SK-N-SH (cell line): ENCODE data around the gene ZNRF1. TPM values are rescaled to one million over a fixed set of nuclear protein-coding genes. Genes with fewer than 3 reads are reported as not detected.

ENCODE experiments used
- CTCF ChIA-PET: fragments of 300-600, 350-600 bp; formaldehyde crosslinking; extraction: SDS; loops from one replicate; lab custom pipeline; 2021; lab: Yijun Ruan, JAX
- POLR2A ChIA-PET: fragments of 350-600 bp; sonication (Branson Sonifier 250); formaldehyde crosslinking; extraction: SDS; loops from one replicate; lab custom pipeline; 2020; ENCODE audit warnings: antibody characterized with exemption, inconsistent platforms; lab: Yijun Ruan, JAX
- DNase-seq: peaks from one replicate; pipeline ENCODE4 v3.0.0; 2012
- H2AFZ ChIP-seq: fragments of 200-600 bp; sonication (generic); 2 replicates; pipeline ENCODE4 v1.8.1; 2016; ENCODE audit warnings: antibody characterized with exemption, mild to moderate bottlenecking, low read depth
- H3F3A ChIP-seq: fragments of 200-600 bp; sonication (generic); replicated peaks from 2 replicates; pipeline ENCODE3; 2016; ENCODE audit warnings: antibody characterized with exemption, mild to moderate bottlenecking; ENCODE audit not compliant: insufficient read depth
- H3K27ac ChIP-seq, 2 experiments: fragments of 200-500 bp in 1 of 2; fragments of 200-600 bp in 1 of 2; sonication (Bioruptor generic) in 1 of 2; sonication (generic), shearing (Covaris generic) in 1 of 2; 2 replicates each; pipeline versions ENCODE4 v1.5.1 to v1.6.1; 2014 to 2016; ENCODE audit warnings: low read depth in 2 of 2, inconsistent platforms in 1 of 2, low read length in 1 of 2, mild to moderate bottlenecking in 1 of 2, mixed read lengths in 1 of 2
- H3K27me3 ChIP-seq: fragments of 200-600 bp; sonication (generic), shearing (Covaris generic); 2 replicates; pipeline ENCODE4 v1.6.1; 2016; ENCODE audit warnings: mixed run types; ENCODE audit not compliant: insufficient read depth
- H3K36me3 ChIP-seq, 2 experiments: fragments of 200-500 bp in 1 of 2; fragments of 200-600 bp in 1 of 2; sonication (Bioruptor generic) in 1 of 2; sonication (generic) in 1 of 2; replicated peaks in 1 of 2; 2 replicates each; pipeline versions ENCODE3 to v1.5.1; 2014 to 2016; ENCODE audit warnings: low read length in 1 of 2, mild to moderate bottlenecking in 1 of 2; ENCODE audit not compliant: insufficient read depth in 2 of 2, control insufficient read depth in 1 of 2
- H3K4me1 ChIP-seq, 2 experiments: fragments of 200-500 bp in 1 of 2; fragments of 200-600 bp in 1 of 2; sonication (Bioruptor generic) in 1 of 2; sonication (generic), shearing (Covaris generic) in 1 of 2; 2 replicates each; pipeline versions ENCODE4 v1.5.1 to v1.6.1; 2014 to 2016; ENCODE audit warnings: low read depth in 1 of 2, low read length in 1 of 2, mixed run types in 1 of 2; ENCODE audit not compliant: insufficient read depth in 2 of 2, control insufficient read depth in 1 of 2
- H3K4me2 ChIP-seq: fragments of 200-600 bp; sonication (generic), shearing (Covaris generic); 2 replicates; pipeline ENCODE4 v1.6.1; 2017; ENCODE audit warnings: mixed run types
- H3K4me3 ChIP-seq, 2 experiments: fragments of 200-500 bp in 1 of 2; fragments of 200-600 bp in 1 of 2; sonication (Bioruptor generic) in 1 of 2; sonication (generic), shearing (Covaris generic) in 1 of 2; 2 replicates each; pipeline versions ENCODE4 v1.5.1 to v1.8.1; 2014 to 2016; ENCODE audit warnings: low read depth in 2 of 2, inconsistent platforms in 1 of 2, low read length in 1 of 2, mild to moderate bottlenecking in 1 of 2, mixed read lengths in 1 of 2, moderate library complexity in 1 of 2
- H3K79me2 ChIP-seq: fragments of 200-600 bp; sonication (generic); 2 replicates; pipeline ENCODE4 v1.8.1; 2017; ENCODE audit warnings: mild to moderate bottlenecking; ENCODE audit not compliant: insufficient read depth
- H3K9ac ChIP-seq: fragments of 200-600 bp; sonication (generic); 2 replicates; pipeline ENCODE4 v1.6.1; 2017; ENCODE audit warnings: mixed run types
- H3K9me2 ChIP-seq: fragments of 200-600 bp; sonication (generic); 2 replicates; pipeline ENCODE4 v1.6.1; 2017; ENCODE audit warnings: mixed run types
- H3K9me3 ChIP-seq: fragments of 200-600 bp; sonication (generic); 2 replicates; pipeline ENCODE4 v1.6.1; 2017; ENCODE audit warnings: mixed run types, mild to moderate bottlenecking, moderate library complexity
- H4K20me1 ChIP-seq: fragments of 200-600 bp; sonication (generic); 2 replicates; pipeline ENCODE4 v1.6.1; 2017; ENCODE audit warnings: mild to moderate bottlenecking, mixed run types; ENCODE audit not compliant: insufficient read depth
- ELF1 ChIP-seq: IDR thresholded peaks from 2 replicates; pipeline ENCODE4 v1.4.0; 2012
- IRF3 ChIP-seq: fragments of 150-350 bp; IDR thresholded peaks from 2 replicates; pipeline ENCODE4 v1.6.1; 2016; ENCODE audit warnings: mild to moderate bottlenecking, low read depth, low read length
- JUND ChIP-seq: IDR thresholded peaks from 2 replicates; pipeline ENCODE4 v1.4.0; 2012
- MAX ChIP-seq: IDR thresholded peaks from 2 replicates; pipeline ENCODE4 v1.4.0; 2012; ENCODE audit warnings: low read depth
- NRF1 ChIP-seq: IDR thresholded peaks from 2 replicates; pipeline ENCODE4 v1.6.1; 2012; ENCODE audit warnings: low read depth, mild to moderate bottlenecking, low read length
- PBX3 ChIP-seq: IDR thresholded peaks from 2 replicates; pipeline ENCODE4; 2012
- RAD21 ChIP-seq: IDR thresholded peaks from 2 replicates; pipeline ENCODE4 v1.6.1; 2012; ENCODE audit warnings: mild to moderate bottlenecking, low read length
- RXRA ChIP-seq: IDR thresholded peaks from 2 replicates; pipeline ENCODE4 v1.4.0; 2012; ENCODE audit warnings: low read depth, mild to moderate bottlenecking, borderline replicate concordance
- SMC3 ChIP-seq: IDR thresholded peaks from 2 replicates; pipeline ENCODE4 v1.6.1; 2012; ENCODE audit warnings: low read depth, low read length, improper control_type of control experiment
- TAF1 ChIP-seq: IDR thresholded peaks from 2 replicates; pipeline ENCODE4 v1.6.1; 2012; ENCODE audit warnings: low read depth, mild to moderate bottlenecking, low read length, moderate library complexity, borderline replicate concordance
- TEAD4 ChIP-seq: IDR thresholded peaks from 2 replicates; pipeline ENCODE4 v1.4.0; 2012; ENCODE audit warnings: mild to moderate bottlenecking, borderline replicate concordance; ENCODE audit not compliant: insufficient read depth
- USF1 ChIP-seq: IDR thresholded peaks from 2 replicates; pipeline ENCODE4 v1.4.0; 2012; ENCODE audit warnings: low read depth, borderline replicate concordance
- USF2 ChIP-seq: fragments of 150-350 bp; IDR thresholded peaks from 2 replicates; pipeline ENCODE4 v1.6.1; 2017; ENCODE audit warnings: antibody characterized with exemption, low read length, low read depth, borderline replicate concordance
- ZBTB33 ChIP-seq: IDR thresholded peaks from 2 replicates; pipeline ENCODE4 v1.4.0; 2012; ENCODE audit warnings: low read depth, borderline replicate concordance
- WGBS: methylation state at CpG from one replicate; pipeline ENCODE4 v1.1.6; 2017; ENCODE audit warnings: low lambda C conversion rate; 5-methylcytosine and 5-hydroxymethylcytosine counted together
- polyA plus RNA-seq, 3 experiments: library from polyadenylated mRNA; depleted of rRNA; stranded (reverse); fragments of >200 nt; gene quantifications; 2 replicates each; pipeline ENCODE4 v1.2.3, GENCODE V29; 2012

ZNRF1 gene
- polyA plus RNA-seq, 1 of the 3 experiments (the other 2 are of a cell fraction): 23.7 TPM

- 76% methylated on average over 6 of the region's 6 CpGs for WGBS
- H3K9ac ChIP-seq: no peak overlapping the region
- no peaks in the 10 kb centered on the region for H3K9me2 ChIP-seq
- H3K4me3 ChIP-seq: no peak overlapping the region
- no peaks in the 10 kb centered on the region for H4K20me1 ChIP-seq
- ChIA-PET CTCF (no interaction called here), POLR2A (interaction anchor here (0.6 kb wide), 1 partner anchor 14 kb away, joined by 4 read pairs; no protein-coding TSS in a partner anchor)
- no peak overlapping the region for H2AFZ ChIP-seq
- no peak for DNase-seq
- H3K4me2 ChIP-seq: no peak overlapping the region
- no peaks in the 10 kb centered on the region for H3F3A ChIP-seq
- peaks cover 1% of the 10 kb centered on the region for H3K79me2 ChIP-seq
- no peaks in the 10 kb centered on the region for H3K9me3 ChIP-seq
- no peak overlapping the region for H3K27ac ChIP-seq
- no peaks in the 10 kb centered on the region for H3K36me3 ChIP-seq
- H3K27me3 ChIP-seq: no peaks in the 10 kb centered on the region
- TF ChIP-seq RAD21 (no peak), IRF3 (no peak), MAX (no peak), TAF1 (no peak), ZBTB33 (no peak), SMC3 (no peak), RXRA (no peak), PBX3 (no peak), NRF1 (no peak), USF1 (no peak), ELF1 (no peak), TEAD4 (no peak), JUND (no peak), USF2 (no peak)
- TF ChIP-seq, all 33 proteins: peak for 0
- H3K4me1 ChIP-seq: no peaks in the 10 kb centered on the region
These were observed 145.1 kb downstream of the ZNRF1 start for GRCh38 chr16:75143941-75144340.
